HepG2 (cell line): Measurements from ENCODE around the gene PCBP1.

Experiments used
- MAFF ChIP-seq: IDR thresholded peaks from 2 replicates; pipeline ENCODE4 v1.6.1; 2011; ENCODE audit warnings: low read depth, low read length, improper control_type of control experiment
- PBX3 ChIP-seq: sonication (generic); formaldehyde crosslinking; IDR thresholded peaks from 2 replicates; pipeline ENCODE4 v1.8.1; 2023; ENCODE audit warnings: missing genetic modification reagents, inconsistent platforms, borderline replicate concordance
- SMC3 ChIP-seq: IDR thresholded peaks from 2 replicates; pipeline ENCODE4 v1.6.1; 2011; ENCODE audit warnings: low read length, improper control_type of control experiment
- XBP1 ChIP-seq: sonication (generic); formaldehyde crosslinking; IDR thresholded peaks from 2 replicates; pipeline ENCODE4 v1.5.0; 2020; ENCODE audit warnings: missing genetic modification reagents

- TF ChIP-seq SMC3 (no peak), PBX3 (no peak), MAFF (no peak), XBP1 (CRISPR knock-in tag) (no peak)
These were observed 3.5 kb downstream of the PCBP1 start for GRCh38 chr2:70090706-70091334.
